H1 (cell line): ENCODE results near the gene GRIK1. TPM values are rescaled to one million over a fixed set of nuclear protein-coding genes. Genes with fewer than 3 reads are reported as not detected.

Experiments used
- polyA plus RNA-seq, 7 experiments: library from polyadenylated mRNA; depleted of rRNA in 3 of 7; stranded (reverse) in 5 of 7; unstranded in 2 of 7; fragments of >200 nt in 5 of 7; fragments of 200-250 nt in 2 of 7; gene quantifications; 1 replicate in 5 of 7; 2 replicates in 1 of 7; 4 replicates in 1 of 7; pipeline versions ENCODE4 v1.2.1 to v1.2.3, GENCODE V29; 2011 to 2013; ENCODE audit warnings: missing spikeins in 2 of 7, mixed read lengths in 2 of 7
- total RNA-seq: library from RNA; stranded (reverse); fragmentation: NEBNext Ultra II Directional; extraction: Animal tissue kit (Norgen Biotek cat#: 25700); gene quantifications from 2 replicates; pipeline ENCODE4 v1.2.1, GENCODE V29; 2021

GRIK1 gene
- total and polyA plus RNA-seq, 2 of the 8 experiments (the other 6 are each of a cell fraction or from before 2014, with no cell fraction given), result 0.11 to 0.32 TPM

Other genes with a start within 250 kb of the GRIK1 start
- not detected in 2 replicates for gene CLDN17, start 226.8 kb upstream of the GRIK1 start, total RNA-seq
- gene CLDN17, start 226.8 kb upstream of the GRIK1 start, polyA plus RNA-seq (2011; rRNA removed), result not detected in 2 replicates